HG03135 (cell line): Measurements from ENCODE around the gene AEBP1.
"Not testable (repeated sequence)": the region's sequence is repeated elsewhere in the genome, so short reads cannot be mapped to it uniquely, and the experiment has no call there.

Source experiments
- ATAC-seq: cut with Tn5 transposase; IDR thresholded peaks from one replicate; pipeline ENCODE4 v1.9.1; 2021; ENCODE audit warnings: mild to moderate bottlenecking, moderate library complexity; ENCODE audit not compliant: unreplicated experiment

AEBP1 gene

GRCh38 chr7:44116789-44117666 is 12.9 kb downstream of the AEBP1 start:
- no peak for ATAC-seq

- ATAC-seq: no peak
Measured at GRCh38 chr7:44117801-44118429, 13.8 kb downstream of the AEBP1 start.

DNA sequence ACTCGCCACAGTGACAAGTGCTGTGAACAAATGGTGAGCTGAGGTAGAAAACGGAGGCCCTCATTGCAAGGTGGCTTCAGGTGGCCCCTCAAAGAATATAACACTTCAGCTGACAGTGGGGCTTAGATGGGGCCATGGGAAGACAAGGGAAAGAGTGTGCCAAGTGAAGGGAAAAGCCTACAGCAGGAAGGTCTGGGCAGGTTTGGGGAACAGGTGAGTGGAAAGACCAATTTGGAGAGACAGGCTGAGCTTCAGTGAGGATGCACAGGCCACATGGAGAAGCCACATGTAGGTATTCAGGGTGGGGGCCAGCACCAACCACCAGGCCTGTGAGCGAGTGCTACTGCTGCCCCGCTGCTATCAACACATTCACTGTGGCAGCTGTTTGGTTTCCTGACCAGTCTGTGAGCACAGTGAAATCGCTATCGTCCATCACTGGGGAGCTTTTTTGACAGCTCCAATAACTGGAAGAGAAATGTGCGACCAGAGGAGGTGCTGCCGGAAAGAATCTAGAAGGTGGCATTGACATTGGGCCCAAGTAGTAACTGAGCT is 15.8 kb downstream of the AEBP1 start:
- ATAC-seq: no peak

GRCh38 chr7:44120395-44120794 is 16.2 kb downstream of the AEBP1 start:
- ATAC-seq: no peak

- no peak for ATAC-seq
Measured at GRCh38 chr7:44121761-44122420, 17.7 kb downstream of the AEBP1 start.

- no peak for ATAC-seq
Measured at GRCh38 chr7:44122529-44122928, 18.4 kb downstream of the AEBP1 start.

DNA sequence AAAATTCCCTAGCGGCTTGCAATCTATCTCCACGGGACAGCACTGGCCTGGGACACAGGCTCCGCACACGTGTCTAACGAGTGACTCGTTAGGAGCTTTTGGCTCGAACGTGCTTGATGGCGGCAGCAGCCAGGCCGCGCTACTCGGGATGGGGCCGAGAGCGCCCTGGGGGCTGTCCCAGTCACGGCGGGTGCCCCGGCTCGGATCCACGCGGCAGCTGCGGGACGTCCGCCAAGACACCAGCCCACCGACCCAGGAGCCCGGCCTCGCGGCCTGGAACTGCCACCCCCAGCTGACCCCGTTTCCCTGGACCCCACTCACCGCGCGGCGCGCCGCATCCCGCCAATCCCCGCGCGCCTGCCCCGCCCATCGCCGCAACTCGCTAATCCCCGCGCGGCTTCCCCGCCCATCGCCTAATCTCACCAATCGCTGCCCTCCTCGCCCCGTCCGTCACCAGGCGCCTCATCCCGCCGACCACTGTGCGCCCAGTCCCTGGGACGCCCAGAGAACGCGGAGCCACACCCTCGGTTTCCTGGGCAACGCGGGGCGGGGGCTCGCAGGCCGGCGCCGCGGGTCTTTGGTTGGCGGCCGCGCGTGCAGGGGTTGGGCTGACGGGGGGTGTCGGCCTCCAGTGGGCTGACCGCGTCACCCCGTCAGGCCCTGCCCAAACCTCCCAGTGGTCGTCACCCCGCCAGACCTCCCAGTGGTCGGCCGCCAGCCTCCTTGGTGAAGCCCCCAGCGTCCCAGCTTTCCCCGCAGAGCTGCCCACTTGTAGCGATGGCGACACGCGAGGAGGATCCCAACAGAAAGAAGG is 19.3 kb downstream of the AEBP1 start, which contains the start of gene POLD2:
TSS of gene POLD2 (minus strand) at position 359 of the 814 bp plus-strand sequence. CDS start 1,495 bp downstream, outside the sequence.
- peak; percentile 98 for ATAC-seq

DNA sequence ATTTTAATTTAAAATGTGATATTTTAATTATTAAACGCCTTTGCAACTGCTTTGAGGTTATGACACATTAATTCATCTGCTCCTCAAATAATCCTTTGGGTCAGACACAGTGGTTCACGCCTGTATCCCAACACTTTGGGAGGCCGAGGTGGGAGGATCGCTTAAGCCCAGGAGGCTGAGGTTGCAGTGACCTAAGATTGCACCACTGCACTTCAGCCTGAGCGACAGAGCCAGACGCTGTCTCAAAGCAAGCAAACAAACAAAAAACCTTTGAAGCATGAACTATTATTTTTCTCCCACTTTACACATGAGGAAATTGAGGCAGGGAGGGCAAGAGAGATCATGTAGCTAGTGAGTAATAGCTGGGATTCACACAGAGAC is 20.7 kb downstream of the AEBP1 start:
- ATAC-seq: no peak

GRCh38 chr7:44126574-44126973 is 22.4 kb downstream of the AEBP1 start:
- not testable (repeated sequence) for ATAC-seq

DNA sequence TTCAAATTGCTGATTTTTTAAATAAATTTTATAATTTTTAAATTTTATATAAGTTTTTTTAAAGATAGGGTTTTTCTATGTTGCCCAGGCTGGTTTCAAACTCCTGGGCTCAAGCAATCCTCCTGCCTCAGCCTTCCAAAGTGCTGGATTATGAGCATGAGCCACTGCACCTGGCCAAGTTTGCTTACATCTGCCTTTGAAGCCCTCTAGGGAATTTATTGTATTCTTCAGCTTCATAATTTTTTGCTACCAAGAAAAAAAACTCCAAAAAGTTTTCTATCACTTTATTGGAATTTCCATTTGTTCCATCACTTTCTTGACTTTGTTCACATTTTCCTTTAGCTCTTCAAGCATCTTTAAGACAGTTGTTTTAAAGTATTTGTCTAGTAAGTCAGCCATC is 23.0 kb downstream of the AEBP1 start:
- no peak for ATAC-seq

DNA sequence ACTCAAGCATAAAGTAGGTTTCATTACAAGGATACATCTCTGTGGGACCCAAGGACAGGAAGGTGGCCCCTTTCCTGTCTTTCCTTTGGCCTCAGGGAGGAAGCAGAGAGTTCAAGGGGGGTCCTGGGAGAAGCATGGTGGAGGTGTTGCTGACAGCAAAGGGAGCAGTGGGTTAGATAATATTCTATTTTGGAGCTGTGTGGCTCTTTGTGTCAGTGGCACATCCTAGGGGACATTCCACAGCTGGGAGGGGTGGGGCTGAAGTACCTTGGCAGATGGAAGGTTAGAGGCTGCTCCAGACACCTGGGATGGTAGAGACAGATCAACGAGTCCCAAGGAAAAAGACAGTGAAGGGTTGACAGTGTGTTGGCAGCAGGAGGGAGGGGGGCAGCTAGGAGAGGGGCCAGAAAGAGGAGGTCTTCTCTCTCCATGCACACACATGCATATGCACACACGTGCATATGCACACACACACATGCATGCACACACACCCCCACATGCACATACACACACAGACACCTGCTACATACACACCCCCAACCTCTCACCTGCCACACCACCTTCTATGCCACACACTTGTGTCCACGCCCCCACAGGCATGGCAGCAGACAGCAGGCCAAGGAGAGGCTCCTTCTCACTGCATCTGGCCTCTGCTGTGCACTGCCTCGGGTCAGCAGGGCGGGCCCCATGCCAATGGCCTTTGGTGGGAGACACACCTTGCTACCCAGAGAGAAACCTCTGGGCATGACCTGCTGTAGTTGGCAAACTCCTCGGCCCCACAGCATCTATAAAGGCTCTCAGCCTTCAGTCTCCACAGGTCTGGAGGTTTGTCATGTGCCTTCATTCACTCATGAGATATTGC is 24.8 kb downstream of the AEBP1 start:
- no peak for ATAC-seq

- ATAC-seq: no peak
Measured at GRCh38 chr7:44131173-44132029, 27.3 kb downstream of the AEBP1 start.

DNA sequence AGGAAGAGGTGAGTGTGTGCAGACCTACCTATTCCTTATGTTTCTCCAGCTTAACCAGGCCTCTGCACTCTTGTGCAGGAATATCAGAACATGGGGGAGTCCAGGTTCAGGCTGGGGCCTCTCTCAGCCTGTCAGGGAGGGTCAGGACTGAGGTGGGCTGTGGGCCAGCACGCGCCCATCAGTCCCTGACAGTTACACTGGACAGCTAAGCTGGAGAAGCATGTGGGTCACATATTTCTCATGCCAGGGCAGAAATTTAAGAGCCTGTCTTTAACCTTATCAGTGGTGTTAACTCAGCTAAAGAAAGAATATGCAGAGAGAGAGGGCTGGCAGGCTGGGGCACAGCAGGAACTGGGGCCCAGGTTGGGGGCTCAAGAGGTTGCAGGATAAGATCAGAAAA is 27.9 kb downstream of the AEBP1 start:
- no peak for ATAC-seq

- ATAC-seq: no peak
Measured at GRCh38 chr7:44133295-44133694, 29.1 kb downstream of the AEBP1 start.

- ATAC-seq: no peak
Measured at GRCh38 chr7:44134943-44135628, 30.9 kb downstream of the AEBP1 start.

- ATAC-seq: no peak
Measured at GRCh38 chr7:44136731-44137130, 32.6 kb downstream of the AEBP1 start.

DNA sequence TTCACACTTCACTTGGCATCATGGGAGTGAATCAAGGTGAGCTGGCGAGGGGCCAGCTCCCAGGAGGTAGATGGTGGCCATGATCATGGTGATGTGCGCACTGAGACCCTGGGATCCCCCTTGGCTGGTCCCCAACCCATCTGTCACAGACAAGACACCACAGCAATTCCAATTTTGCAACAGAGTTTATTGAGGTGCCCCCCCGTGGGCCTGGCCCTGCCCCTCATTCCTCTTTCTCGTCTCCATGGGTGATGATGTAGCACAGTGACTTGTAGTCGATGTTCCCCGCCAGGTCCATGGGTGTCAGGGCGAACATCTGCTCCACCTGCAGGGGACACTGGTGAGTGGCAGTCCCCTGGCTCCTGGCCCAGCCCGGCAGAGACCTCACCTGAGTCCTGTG is 34.6 kb downstream of the AEBP1 start:
- ATAC-seq: no peak
